Neural crest cell (in vitro differentiated cells): ENCODE results near the gene LACTBL1. TPM values are rescaled to one million over a fixed set of nuclear protein-coding genes. Genes with fewer than 3 reads are reported as not detected.

ENCODE experiments used
- DNase-seq: peaks from one replicate; pipeline ENCODE4 v3.0.0; 2021; ENCODE audit warnings: low read depth, mixed read lengths, low spot score
- H3K27ac Mint-ChIP-seq: one replicate; pipeline ENCODE4 v1.8.0; 2021; ENCODE audit warnings: mild to moderate bottlenecking, mixed read lengths; ENCODE audit not compliant: unreplicated experiment
- H3K27me3 Mint-ChIP-seq: 2 replicates; pipeline ENCODE4 v1.8.0; 2021; ENCODE audit warnings: low read depth, mild to moderate bottlenecking, mixed read lengths
- H3K36me3 Mint-ChIP-seq: 2 replicates; pipeline ENCODE4 v1.8.0; 2021; ENCODE audit warnings: low read depth, mild to moderate bottlenecking, mixed read lengths
- H3K4me1 Mint-ChIP-seq: 2 replicates; pipeline ENCODE4 v1.8.0; 2021; ENCODE audit warnings: mixed read lengths
- H3K4me3 Mint-ChIP-seq: one replicate; pipeline ENCODE4 v1.8.0; 2021; ENCODE audit warnings: mild to moderate bottlenecking, mixed read lengths
- H3K9me3 Mint-ChIP-seq: 2 replicates; pipeline ENCODE4 v1.8.0; 2021; ENCODE audit warnings: mixed read lengths
- CTCF ChIP-seq: fragments of 200-600 bp; sonication (generic); conservative IDR thresholded peaks from 2 replicates; pipeline ENCODE4 v1.5.0; 2021; ENCODE audit warnings: antibody characterized with exemption, mild to moderate bottlenecking
- total RNA-seq: library from RNA; stranded (reverse); gene quantifications from 2 replicates; pipeline ENCODE4 v1.2.1, GENCODE V29; 2021

Gene LACTBL1
- total RNA-seq, 1 donor from 2014 or later = not detected

GRCh38 chr1:22944346-22945055 is 28.2 kb downstream of the LACTBL1 start:
- peaks cover 7% of the 10 kb centered on the region for H3K9me3 Mint-ChIP-seq
- no peak overlapping the region for H3K4me3 Mint-ChIP-seq
- DNase-seq = no peak
- H3K36me3 Mint-ChIP-seq = no peaks in the 10 kb centered on the region
- no peak for TF ChIP-seq CTCF
- no peak overlapping the region for H3K27ac Mint-ChIP-seq
- H3K27me3 Mint-ChIP-seq = peaks cover 6% of the 10 kb centered on the region
- H3K4me1 Mint-ChIP-seq = no peaks in the 10 kb centered on the region

GRCh38 chr1:22941257-22941656 is 31.4 kb downstream of the LACTBL1 start:
- H3K4me3 Mint-ChIP-seq = no peak overlapping the region
- peaks cover 7% of the 10 kb centered on the region for H3K9me3 Mint-ChIP-seq
- no peaks in the 10 kb centered on the region for H3K27me3 Mint-ChIP-seq
- TF ChIP-seq CTCF = no peak
- no peaks in the 10 kb centered on the region for H3K4me1 Mint-ChIP-seq
- H3K36me3 Mint-ChIP-seq = no peaks in the 10 kb centered on the region
- H3K27ac Mint-ChIP-seq = no peak overlapping the region
- DNase-seq = no peak

GRCh38 chr1:22936681-22937080 is 36.0 kb downstream of the LACTBL1 start:
- H3K4me3 Mint-ChIP-seq = no peak overlapping the region
- H3K27me3 Mint-ChIP-seq = no peaks in the 10 kb centered on the region
- H3K4me1 Mint-ChIP-seq = no peaks in the 10 kb centered on the region
- TF ChIP-seq CTCF = no peak
- no peak overlapping the region for H3K27ac Mint-ChIP-seq
- H3K36me3 Mint-ChIP-seq = peaks cover 6% of the 10 kb centered on the region
- no peak for DNase-seq
- peaks cover 7% of the 10 kb centered on the region for H3K9me3 Mint-ChIP-seq

GRCh38 chr1:22935433-22935832 is 37.2 kb downstream of the LACTBL1 start:
- Mint-ChIP-seq H3K27ac (no peak overlapping the region), H3K9me3 (peaks cover 5% of the 10 kb centered on the region), H3K27me3 (no peaks in the 10 kb centered on the region), H3K4me3 (no peak overlapping the region), H3K4me1 (no peaks in the 10 kb centered on the region), H3K36me3 (peaks cover 6% of the 10 kb centered on the region)
- DNase-seq = no peak
- no peak for TF ChIP-seq CTCF

- Mint-ChIP-seq H3K4me3 (no peak overlapping the region), H3K27me3 (no peaks in the 10 kb centered on the region), H3K27ac (peak overlapping the region; percentile 88), H3K4me1 (no peaks in the 10 kb centered on the region), H3K9me3 (no peaks in the 10 kb centered on the region), H3K36me3 (peaks cover 6% of the 10 kb centered on the region)
- TF ChIP-seq CTCF = no peak
- no peak for DNase-seq
These were observed 39.7 kb downstream of the LACTBL1 start for GRCh38 chr1:22932803-22933470.
